Measurements from ENCODE around the gene IFNL4. TPM values are rescaled to one million over a fixed set of nuclear protein-coding genes. Genes with fewer than 3 reads are reported as not detected.
"Not testable (repeated sequence)": the region's sequence is repeated elsewhere in the genome, so short reads cannot be mapped to it uniquely, and the experiment has no call there.

Gene IFNL4
- total and polyA plus RNA-seq, 2 of the 13 experiments (the other 11 are each of a cell fraction or from before 2014, with no cell fraction given) = not detected

DNA sequence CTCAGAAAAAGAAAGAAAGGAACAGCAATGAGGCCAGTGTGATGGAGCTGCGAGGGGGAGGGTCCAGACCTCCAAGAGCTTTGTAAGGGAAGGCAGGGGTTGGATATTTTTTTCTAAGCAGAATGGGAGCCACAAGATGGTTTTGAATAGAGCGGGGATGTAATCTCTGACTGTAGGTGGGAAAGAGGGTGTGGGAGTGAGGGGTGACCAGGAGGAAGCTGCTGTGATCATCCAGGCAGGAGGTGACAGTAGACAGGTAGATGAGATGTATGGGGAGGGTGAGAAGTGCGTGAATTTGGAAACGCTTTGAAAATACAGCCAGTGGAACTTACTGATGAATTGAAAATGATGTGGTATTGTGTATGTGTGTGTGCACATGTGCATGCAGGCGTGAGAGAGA, 26.9 kb upstream of the IFNL4 start (continued):
- TF ChIP-seq, protein P1, sequence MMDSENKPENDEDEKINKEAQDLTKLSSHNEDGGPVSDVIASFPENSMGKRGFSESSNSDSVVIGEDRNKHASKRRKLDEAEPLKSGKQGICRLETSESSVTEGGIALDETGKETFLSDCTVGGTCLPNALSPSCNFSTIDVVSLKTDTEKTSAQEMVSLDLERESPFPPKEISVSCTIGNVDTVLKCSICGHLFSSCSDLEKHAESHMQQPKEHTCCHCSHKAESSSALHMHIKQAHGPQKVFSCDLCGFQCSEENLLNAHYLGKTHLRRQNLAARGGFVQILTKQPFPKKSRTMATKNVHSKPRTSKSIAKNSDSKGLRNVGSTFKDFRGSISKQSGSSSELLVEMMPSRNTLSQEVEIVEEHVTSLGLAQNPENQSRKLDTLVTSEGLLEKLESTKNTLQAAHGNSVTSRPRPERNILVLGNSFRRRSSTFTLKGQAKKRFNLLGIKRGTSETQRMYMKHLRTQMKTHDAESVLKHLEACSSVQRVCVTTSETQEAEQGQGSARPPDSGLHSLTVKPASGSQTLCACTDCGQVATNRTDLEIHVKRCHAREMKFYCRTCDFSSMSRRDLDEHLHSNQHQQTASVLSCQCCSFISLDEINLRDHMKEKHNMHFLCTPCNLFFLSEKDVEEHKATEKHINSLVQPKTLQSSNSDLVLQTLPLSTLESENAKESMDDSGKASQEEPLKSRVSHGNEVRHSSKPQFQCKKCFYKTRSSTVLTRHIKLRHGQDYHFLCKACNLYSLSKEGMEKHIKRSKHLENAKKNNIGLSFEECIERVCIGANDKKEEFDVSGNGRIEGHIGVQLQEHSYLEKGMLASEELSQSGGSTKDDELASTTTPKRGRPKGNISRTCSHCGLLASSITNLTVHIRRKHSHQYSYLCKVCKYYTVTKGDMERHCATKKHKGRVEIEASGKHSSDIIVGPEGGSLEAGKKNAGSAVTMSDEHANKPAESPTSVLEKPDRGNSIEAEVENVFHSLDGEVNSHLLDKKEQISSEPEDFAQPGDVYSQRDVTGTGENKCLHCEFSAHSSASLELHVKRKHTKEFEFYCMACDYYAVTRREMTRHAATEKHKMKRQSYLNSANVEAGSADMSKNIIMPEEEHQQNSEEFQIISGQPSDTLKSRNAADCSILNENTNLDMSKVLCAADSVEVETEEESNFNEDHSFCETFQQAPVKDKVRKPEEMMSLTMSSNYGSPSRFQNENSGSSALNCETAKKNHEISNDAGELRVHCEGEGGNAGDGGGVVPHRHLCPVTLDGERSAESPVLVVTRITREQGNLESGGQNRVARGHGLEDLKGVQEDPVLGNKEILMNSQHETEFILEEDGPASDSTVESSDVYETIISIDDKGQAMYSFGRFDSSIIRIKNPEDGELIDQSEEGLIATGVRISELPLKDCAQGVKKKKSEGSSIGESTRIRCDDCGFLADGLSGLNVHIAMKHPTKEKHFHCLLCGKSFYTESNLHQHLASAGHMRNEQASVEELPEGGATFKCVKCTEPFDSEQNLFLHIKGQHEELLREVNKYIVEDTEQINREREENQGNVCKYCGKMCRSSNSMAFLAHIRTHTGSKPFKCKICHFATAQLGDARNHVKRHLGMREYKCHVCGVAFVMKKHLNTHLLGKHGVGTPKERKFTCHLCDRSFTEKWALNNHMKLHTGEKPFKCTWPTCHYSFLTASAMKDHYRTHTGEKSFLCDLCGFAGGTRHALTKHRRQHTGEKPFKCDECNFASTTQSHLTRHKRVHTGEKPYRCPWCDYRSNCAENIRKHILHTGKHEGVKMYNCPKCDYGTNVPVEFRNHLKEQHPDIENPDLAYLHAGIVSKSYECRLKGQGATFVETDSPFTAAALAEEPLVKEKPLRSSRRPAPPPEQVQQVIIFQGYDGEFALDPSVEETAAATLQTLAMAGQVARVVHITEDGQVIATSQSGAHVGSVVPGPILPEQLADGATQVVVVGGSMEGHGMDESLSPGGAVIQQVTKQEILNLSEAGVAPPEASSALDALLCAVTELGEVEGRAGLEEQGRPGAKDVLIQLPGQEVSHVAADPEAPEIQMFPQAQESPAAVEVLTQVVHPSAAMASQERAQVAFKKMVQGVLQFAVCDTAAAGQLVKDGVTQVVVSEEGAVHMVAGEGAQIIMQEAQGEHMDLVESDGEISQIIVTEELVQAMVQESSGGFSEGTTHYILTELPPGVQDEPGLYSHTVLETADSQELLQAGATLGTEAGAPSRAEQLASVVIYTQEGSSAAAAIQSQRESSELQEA (CRISPR knock-in tag; IDR thresholded peaks at IDR 0.05; ENCODE audit: not compliant biosample characterization) = no peak

DNA sequence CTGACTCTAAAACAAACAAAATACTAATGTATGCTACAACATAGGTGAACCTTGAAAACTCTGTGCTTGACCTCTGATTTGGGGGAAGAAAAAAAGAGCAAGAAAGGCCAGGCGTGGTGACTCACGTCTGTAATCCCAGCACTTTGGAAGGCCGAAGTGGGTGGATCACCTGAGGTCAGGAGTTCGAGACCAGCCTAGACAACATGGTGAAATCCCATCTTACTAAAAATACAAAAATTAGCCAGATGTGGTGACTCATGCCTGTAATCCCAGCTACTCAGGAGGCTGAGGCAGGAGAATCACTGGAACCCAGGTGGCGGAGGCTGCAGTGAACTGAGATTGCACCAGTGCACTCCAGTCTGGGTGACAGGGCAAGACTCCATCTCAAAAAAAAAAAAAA, 25.2 kb upstream of the IFNL4 start:
- H4K20me1 ChIP-seq (ENCODE audit: insufficient read depth, low read length); H2AFZ ChIP-seq (ENCODE audit: low read length); FAIRE-seq; H3K79me2 ChIP-seq (ENCODE audit: insufficient read depth, low read length); BruUV-seq (replicated peaks); H3K4me1 ChIP-seq (ENCODE audit: insufficient read depth, low read length); CTCF ChIA-PET (ENCODE audit: low intra/inter-chr PET ratio, low total read pairs); intact Hi-C loops (cut with micrococcal nuclease; ENCODE audit: unreplicated experiment); H3K27me3 ChIP-seq (ENCODE audit: control insufficient read depth in 1 of 2, insufficient read depth in 2 of 2, low read length in 2 of 2); H3K9ac ChIP-seq (ENCODE audit: insufficient read depth, low read depth, low read length); ATAC-seq; H3K36me3 ChIP-seq (replicated peaks in 1 of 2; ENCODE audit: control insufficient read depth in 1 of 2, insufficient read depth in 2 of 2, low read length in 2 of 2); H3K4me3 ChIP-seq (replicated peaks in 1 of 3; ENCODE audit: insufficient read depth in 1 of 3, low read depth in 2 of 3, low read length in 3 of 3); H3K4me2 ChIP-seq (ENCODE audit: low read depth, low read length); H3K27ac ChIP-seq (ENCODE audit: extremely low read length, insufficient read depth, low read length); H3K9me3 ChIP-seq (ENCODE audit: low read length); in situ Hi-C loops (cut with HindIII; ENCODE audit: extremely low pct_ligation_motif_present, low pct_unique_long_range_greater_than_20kb); POLR2A ChIA-PET: not testable (repeated sequence)
- WGBS (ENCODE audit: low lambda C conversion rate) = 21% methylated on average over 5 of the region's 5 CpGs
- peak; percentile 13 for DNase-seq (ENCODE audit: low spot score)
- peak; percentile 40; the same call in 1 of the 2 replicates for TF ChIP-seq FOSL2 (CRISPR knock-in tag; IDR thresholded peaks at IDR 0.05)

All from HepG2 (cell line).